Stimulated activated CD8-positive, alpha-beta memory T cell treated with anti-CD3 and anti-CD28 coated beads, Interleukin-7, amount 100 ng/mL, for 1 hour (primary cell): Measurements from ENCODE around the gene EFCAB6.

Source experiments
- DNase-seq, 2 donors: peaks; one replicate each; pipeline ENCODE4 v3.0.0-alpha.2; 2020; ENCODE audit warnings: low read depth in 2 of 2

The EFCAB6 gene

GRCh38 chr22:43530349-43531201 is 281.5 kb downstream of the EFCAB6 start:
- DNase-seq, result no peak

GRCh38 chr22:43529934-43530333 is 282.2 kb downstream of the EFCAB6 start:
- DNase-seq, result no peak

- no peak for DNase-seq
Measured at GRCh38 chr22:43529461-43529860, 282.6 kb downstream of the EFCAB6 start.

- DNase-seq, result no peak
Measured at GRCh38 chr22:43528601-43529360, 283.3 kb downstream of the EFCAB6 start.

- no peak for DNase-seq
Measured at GRCh38 chr22:43526946-43527345, 285.2 kb downstream of the EFCAB6 start.

GRCh38 chr22:43526117-43526655 is 285.9 kb downstream of the EFCAB6 start:
- no peak for DNase-seq

- no peak for DNase-seq
Measured at GRCh38 chr22:43521716-43522115, 290.4 kb downstream of the EFCAB6 start.

GRCh38 chr22:43520632-43521039 is 291.5 kb downstream of the EFCAB6 start:
- DNase-seq, result no peak

- DNase-seq, result no peak
Measured at GRCh38 chr22:43516996-43517635, 295.0 kb downstream of the EFCAB6 start.

GRCh38 chr22:43516386-43516785 is 295.7 kb downstream of the EFCAB6 start:
- no peak for DNase-seq

- DNase-seq, result no peak
Measured at GRCh38 chr22:43515902-43516301, 296.2 kb downstream of the EFCAB6 start.

- DNase-seq, result no peak
Measured at GRCh38 chr22:43515411-43515810, 296.7 kb downstream of the EFCAB6 start.

- no peak for DNase-seq
Measured at GRCh38 chr22:43514476-43515157, 297.5 kb downstream of the EFCAB6 start.

- no peak for DNase-seq
Measured at GRCh38 chr22:43512279-43512678, 299.8 kb downstream of the EFCAB6 start.

- no peak for DNase-seq
Measured at GRCh38 chr22:43511276-43511910, 300.7 kb downstream of the EFCAB6 start.

- no peak for DNase-seq
Measured at GRCh38 chr22:43510281-43511070, 301.6 kb downstream of the EFCAB6 start.

- DNase-seq, result no peak
Measured at GRCh38 chr22:43509337-43509736, 302.8 kb downstream of the EFCAB6 start.

- DNase-seq, result no peak
Measured at GRCh38 chr22:43508489-43508888, 303.6 kb downstream of the EFCAB6 start.

- no peak for DNase-seq
Measured at GRCh38 chr22:43507235-43507634, 304.9 kb downstream of the EFCAB6 start.

- no peak for DNase-seq
Measured at GRCh38 chr22:43506487-43506886, 305.6 kb downstream of the EFCAB6 start.
